Measurements from ENCODE around the gene SNTG2.

SNTG2 gene

DNA sequence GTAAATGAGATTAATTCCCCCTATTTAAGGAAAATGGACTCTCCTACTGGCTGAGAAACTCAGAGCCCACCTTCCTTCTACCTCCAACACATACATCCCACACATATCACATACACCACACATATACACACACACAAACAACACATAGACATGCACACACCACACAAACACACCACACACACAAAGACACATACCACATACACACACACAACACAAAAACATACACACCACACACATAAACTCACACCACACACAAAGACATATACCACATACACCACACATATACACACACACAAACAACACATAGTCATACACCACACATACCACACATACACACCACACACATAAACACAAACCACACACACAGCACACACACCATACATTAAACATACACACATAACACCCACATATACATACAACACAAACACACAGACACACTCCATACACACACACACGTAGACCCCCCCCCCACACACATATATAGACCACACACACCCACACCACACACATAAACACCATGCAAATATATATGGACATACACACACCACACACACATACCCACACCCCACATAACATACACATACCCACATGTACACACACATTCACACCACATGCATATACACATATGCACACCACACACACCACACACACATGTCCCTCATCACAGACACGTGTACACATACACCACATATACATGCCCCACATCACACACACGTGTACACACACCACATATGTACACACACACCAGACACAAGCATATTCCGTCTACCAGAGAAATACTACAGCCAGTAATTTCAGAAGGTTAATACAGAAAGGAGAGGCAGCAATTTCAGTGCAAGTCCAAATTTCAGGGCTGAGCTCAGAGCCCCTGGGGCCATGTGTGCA is 204.3 kb downstream of the SNTG2 start:
- no peak for DNase-seq

GRCh38 chr2:1156059-1156458 is 205.4 kb downstream of the SNTG2 start:
- no peak for DNase-seq

DNA sequence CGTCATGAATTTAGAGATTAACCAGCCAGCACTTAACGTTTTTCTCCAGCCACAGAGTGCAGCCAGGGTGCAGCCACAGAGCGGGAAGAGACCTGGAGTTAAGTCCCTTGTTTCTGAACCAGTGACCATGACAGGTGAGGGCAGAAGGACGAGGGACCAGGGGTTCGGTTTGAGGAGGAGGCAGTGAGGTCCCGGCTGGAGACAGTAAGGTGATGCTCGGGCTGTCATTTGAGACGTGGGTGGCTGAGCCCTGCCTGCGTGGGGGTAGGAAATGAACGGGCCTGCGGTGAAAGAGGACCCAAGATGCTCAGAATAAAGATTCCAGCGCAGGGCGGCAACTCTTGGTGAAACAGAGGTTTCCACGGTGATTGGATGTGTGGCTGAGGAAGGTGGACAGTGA is 205.9 kb downstream of the SNTG2 start:
- DNase-seq, result no peak

- DNase-seq, result no peak
Measured at GRCh38 chr2:1157107-1157506, 206.5 kb downstream of the SNTG2 start.

DNA sequence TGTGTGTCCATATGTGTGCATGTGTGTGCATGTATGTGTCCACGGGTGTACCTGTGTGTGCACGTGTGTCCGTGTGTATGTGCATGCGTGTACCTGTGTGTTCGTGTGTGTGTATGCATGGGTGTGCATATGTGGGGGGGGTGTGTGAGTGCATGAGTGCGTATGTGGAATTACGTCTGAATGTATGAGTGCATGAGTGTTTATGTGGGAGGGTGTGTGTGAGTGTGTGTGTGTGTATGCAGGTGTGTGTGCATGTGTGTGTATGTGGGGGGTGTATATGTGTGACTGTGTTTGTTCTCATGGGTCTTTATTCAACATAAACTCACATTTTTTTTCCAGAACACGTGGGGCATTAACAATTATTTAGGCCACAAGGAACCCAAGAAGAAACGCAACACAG is 208.4 kb downstream of the SNTG2 start:
- no peak for DNase-seq

- no peak for DNase-seq
Measured at GRCh38 chr2:1162246-1162645, 211.6 kb downstream of the SNTG2 start.

GRCh38 chr2:1162768-1163584 is 212.3 kb downstream of the SNTG2 start:
- DNase-seq, result peak; percentile 51

GRCh38 chr2:1166976-1167375 is 216.3 kb downstream of the SNTG2 start:
- DNase-seq, result no peak

- DNase-seq, result no peak
Measured at GRCh38 chr2:1168846-1169245, 218.2 kb downstream of the SNTG2 start.

DNA sequence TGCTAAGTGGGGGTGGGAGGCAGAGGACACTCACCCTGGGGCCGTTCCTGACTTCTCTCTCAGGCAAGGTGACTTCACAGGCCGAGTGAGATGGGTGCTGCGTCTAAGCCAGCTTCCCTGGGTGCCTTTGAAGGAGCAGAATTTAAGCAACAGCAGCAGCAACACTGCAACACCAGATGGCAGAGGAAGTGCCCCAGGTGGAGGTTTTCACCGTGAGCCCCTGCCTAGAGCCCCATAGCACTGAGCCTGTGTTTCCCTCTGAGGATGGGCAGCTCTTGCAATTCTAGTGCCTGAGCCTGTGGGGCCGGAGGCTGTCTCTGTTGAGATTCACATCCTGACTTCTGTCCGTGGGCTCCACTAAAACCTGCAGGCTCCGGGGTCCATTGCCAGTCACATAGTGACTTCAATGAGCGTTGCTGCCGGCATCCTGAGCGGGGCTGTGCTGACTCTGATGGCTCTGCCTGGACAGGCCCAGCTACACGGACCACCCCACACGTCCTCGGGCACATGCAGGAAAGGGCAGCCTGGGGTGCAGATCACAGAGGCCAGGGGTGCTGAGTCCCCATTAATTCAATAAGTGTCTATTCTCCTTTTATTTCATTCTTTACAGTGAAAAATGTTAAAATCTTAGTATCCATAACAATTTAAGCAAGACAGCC is 218.8 kb downstream of the SNTG2 start:
- no peak for DNase-seq

DNA sequence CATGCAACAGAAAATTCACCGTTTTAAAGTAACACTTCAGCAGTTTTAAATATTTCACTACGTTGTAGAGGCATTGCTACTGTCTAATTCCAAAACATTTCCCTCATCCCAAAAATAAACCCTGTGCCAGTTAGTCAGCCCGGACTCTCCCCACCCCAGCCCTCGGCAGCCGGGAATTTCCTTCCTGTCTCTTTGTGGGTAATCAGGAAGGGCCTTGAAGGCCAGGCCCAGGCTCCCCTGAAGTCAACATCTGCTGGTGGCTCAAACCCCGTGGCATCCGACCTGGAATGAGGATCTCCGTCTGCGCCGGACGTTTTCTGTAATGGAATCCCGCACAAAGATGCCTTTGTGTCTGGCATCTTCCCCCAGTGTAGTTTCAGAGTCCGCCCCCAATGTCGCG is 219.6 kb downstream of the SNTG2 start:
- DNase-seq, result no peak

DNA sequence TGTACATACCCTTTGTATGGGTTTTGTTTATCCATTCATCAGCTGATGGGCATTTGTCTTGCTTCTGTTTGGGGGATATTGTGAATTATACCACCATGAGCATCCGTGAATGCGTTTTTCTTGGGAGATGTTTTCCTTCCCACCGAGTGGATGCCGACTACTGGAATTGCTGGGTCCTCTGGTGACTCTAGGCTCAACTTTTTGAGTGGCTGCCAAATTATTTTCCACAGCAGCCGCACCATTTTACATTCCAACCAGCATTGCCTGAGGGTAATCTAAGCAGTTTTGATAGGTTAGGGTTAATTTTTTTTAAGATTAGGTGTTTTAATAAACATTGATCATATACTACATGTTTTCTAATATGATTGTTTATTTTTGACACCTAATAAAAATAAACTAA is 220.1 kb downstream of the SNTG2 start:
- no peak for DNase-seq

DNA sequence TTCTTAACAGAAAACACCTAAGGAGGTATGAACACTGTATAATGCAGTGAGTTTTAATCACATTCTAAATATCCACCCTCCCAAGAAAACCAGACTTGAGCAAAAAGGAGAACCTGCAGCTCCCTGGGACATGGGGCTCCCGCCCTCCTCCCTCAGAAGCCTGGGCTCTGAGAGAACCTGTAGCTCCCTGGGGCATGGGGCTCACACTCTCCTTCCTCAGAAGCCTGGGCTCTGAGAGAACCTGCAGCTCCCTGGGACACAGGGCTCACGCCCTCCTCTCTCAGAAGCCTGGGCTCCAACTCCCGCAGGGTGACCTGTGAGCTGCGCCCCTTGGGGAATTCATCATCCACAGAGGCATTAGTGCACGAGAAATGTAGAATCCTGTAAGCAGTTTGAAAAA is 222.9 kb downstream of the SNTG2 start:
- DNase-seq, result no peak

- DNase-seq, result no peak
Measured at GRCh38 chr2:1181893-1182292, 231.2 kb downstream of the SNTG2 start.

DNA sequence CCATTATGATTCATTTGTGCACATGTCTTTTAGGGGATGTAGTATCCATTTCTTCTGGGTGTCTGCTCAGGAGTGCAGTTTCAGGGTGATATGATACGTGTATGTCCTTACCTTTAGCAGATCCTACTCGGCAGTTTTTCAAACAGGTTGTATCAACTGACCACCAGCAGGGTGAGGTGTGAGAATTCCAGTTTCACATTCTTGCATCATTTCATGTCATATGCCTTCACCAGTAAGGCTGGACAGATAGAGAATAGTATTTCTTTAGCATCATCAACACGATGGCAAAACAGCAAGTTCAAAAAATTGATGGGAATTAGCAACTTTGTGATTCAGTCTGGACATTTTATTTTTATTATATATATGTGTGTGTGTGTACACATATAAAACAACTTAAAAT is 232.7 kb downstream of the SNTG2 start:
- DNase-seq, result no peak

GRCh38 chr2:1186421-1186820 is 235.8 kb downstream of the SNTG2 start:
- no peak for DNase-seq

GRCh38 chr2:1187189-1187588 is 236.5 kb downstream of the SNTG2 start:
- no peak for DNase-seq

GRCh38 chr2:1192121-1192520 is 241.5 kb downstream of the SNTG2 start:
- DNase-seq, result no peak

DNA sequence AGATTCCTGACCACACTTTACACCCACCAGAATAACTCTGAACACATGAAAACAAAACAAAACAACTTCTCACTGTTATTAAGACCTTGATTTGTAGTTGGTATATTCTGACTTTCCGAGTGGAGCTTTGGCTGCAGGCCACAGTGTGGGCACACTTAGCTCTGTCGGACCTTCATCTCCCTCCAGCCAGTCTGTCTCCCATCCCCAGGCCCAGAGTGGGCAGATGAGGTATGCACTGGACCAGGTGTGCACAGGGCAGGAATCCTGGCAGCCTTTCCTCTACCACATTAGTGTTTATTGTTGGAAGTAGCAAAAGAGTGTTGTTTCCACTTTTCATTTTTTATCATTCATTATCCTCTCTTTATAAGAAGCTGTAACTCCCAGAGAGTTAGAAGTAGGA is 243.2 kb downstream of the SNTG2 start:
- DNase-seq, result no peak

- DNase-seq, result no peak
Measured at GRCh38 chr2:1203772-1204171, 253.1 kb downstream of the SNTG2 start.

DNA sequence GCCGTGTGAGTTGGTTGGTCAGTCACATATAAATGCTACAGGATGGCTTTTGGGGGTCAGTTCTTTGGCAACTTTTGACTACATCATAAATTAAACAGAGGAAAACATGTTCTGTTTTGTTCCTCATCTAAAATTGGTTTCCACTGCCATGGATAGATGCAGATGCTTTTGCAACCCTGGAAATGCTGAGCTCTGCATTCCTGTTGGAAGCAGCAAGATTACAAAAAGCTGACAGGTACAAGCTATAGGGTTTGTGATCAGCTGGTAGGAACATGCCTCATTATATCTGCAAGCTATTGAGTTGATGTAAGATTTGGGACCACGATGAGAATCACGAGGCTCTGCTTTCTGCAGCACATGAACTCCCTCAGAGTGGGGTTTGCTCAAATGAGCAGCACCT is 255.2 kb downstream of the SNTG2 start:
- DNase-seq, result no peak

DNA sequence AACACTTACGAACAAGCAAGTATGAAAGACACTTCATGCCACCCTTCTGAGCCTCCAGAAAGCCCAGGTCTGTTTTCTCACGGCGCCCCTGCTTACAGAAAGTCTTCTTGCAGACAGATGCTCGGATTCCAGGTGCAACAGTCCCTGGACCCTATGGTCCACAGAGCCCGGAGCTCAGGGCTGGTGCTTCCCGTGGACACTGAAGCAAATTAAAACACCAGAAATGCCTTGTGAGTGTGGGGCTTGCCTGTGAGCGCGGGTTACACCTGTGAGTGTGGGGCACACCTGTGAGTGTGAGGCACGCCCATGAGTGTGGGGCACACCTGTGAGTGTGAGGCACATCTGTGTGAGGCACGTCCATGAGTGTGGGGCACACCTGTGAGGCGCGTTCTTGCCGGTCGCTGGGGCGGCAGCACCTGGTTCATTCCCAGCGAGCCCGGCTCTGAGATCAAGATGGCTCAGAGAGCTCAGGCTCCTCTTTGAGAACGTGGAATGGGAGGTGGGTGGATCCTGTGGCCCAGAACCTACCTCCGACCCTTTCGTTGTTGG is 257.4 kb downstream of the SNTG2 start:
- no peak for DNase-seq

GRCh38 chr2:1208522-1208921 is 257.9 kb downstream of the SNTG2 start:
- no peak for DNase-seq

All from stimulated activated CD4-positive, alpha-beta T cell treated with anti-CD3 and anti-CD28 coated beads, Interleukin-1b, Interleukin-23, amount 100 ng/mL, for 48 hours (primary cell).